ENCODE data around the gene ITGB3BP. TPM values are rescaled to one million over a fixed set of nuclear protein-coding genes. Genes with fewer than 3 reads are reported as not detected.

Gene ITGB3BP
- total RNA-seq, 1 donor from 2014 or later: 12.7 TPM

- Mint-ChIP-seq H3K36me3 (ENCODE audit: unreplicated experiment) (no peaks in the 10 kb centered on the region), H3K27me3 (ENCODE audit: unreplicated experiment) (no peaks in the 10 kb centered on the region), H3K9me3 (ENCODE audit: unreplicated experiment) (no peaks in the 10 kb centered on the region), H3K4me1 (ENCODE audit: low read depth, unreplicated experiment) (peaks cover 3% of the 10 kb centered on the region), H3K27ac (ENCODE audit: unreplicated experiment) (no peak overlapping the region), H3K4me3 (ENCODE audit: unreplicated experiment) (no peak overlapping the region)
- DNase-seq: no peak
- TF ChIP-seq CTCF (IDR thresholded peaks at IDR 0.05; ENCODE audit: partially characterized antibody, unreplicated experiment): no peak
Observed at GRCh38 chr1:63414691-63415365, 108.2 kb downstream of the ITGB3BP start.

GRCh38 chr1:63413394-63413793 lies 109.6 kb downstream of the ITGB3BP start:
- Mint-ChIP-seq H3K9me3 (ENCODE audit: unreplicated experiment) (no peaks in the 10 kb centered on the region), H3K4me3 (ENCODE audit: unreplicated experiment) (no peak overlapping the region), H3K27me3 (ENCODE audit: unreplicated experiment) (no peaks in the 10 kb centered on the region), H3K4me1 (ENCODE audit: low read depth, unreplicated experiment) (peaks cover 3% of the 10 kb centered on the region), H3K36me3 (ENCODE audit: unreplicated experiment) (no peaks in the 10 kb centered on the region), H3K27ac (ENCODE audit: unreplicated experiment) (no peak overlapping the region)
- no peak for DNase-seq
- TF ChIP-seq CTCF (IDR thresholded peaks at IDR 0.05; ENCODE audit: partially characterized antibody, unreplicated experiment): no peak

- no peak overlapping the region for H3K4me3 Mint-ChIP-seq (ENCODE audit: unreplicated experiment)
- peaks cover 3% of the 10 kb centered on the region for H3K4me1 Mint-ChIP-seq (ENCODE audit: low read depth, unreplicated experiment)
- no peaks in the 10 kb centered on the region for H3K9me3 Mint-ChIP-seq (ENCODE audit: unreplicated experiment)
- H3K36me3 Mint-ChIP-seq (ENCODE audit: unreplicated experiment): no peaks in the 10 kb centered on the region
- no peak for DNase-seq
- no peak for TF ChIP-seq CTCF (IDR thresholded peaks at IDR 0.05; ENCODE audit: partially characterized antibody, unreplicated experiment)
- no peak overlapping the region for H3K27ac Mint-ChIP-seq (ENCODE audit: unreplicated experiment)
- H3K27me3 Mint-ChIP-seq (ENCODE audit: unreplicated experiment): no peaks in the 10 kb centered on the region
Observed at GRCh38 chr1:63411066-63411465, 112.0 kb downstream of the ITGB3BP start.

- Mint-ChIP-seq H3K9me3 (ENCODE audit: unreplicated experiment) (no peaks in the 10 kb centered on the region), H3K36me3 (ENCODE audit: unreplicated experiment) (no peaks in the 10 kb centered on the region), H3K27me3 (ENCODE audit: unreplicated experiment) (no peaks in the 10 kb centered on the region), H3K4me1 (ENCODE audit: low read depth, unreplicated experiment) (no peaks in the 10 kb centered on the region), H3K27ac (ENCODE audit: unreplicated experiment) (no peak overlapping the region), H3K4me3 (ENCODE audit: unreplicated experiment) (no peak overlapping the region)
- no peak for DNase-seq
- no peak for TF ChIP-seq CTCF (IDR thresholded peaks at IDR 0.05; ENCODE audit: partially characterized antibody, unreplicated experiment)
Observed at GRCh38 chr1:63408331-63408730, 114.7 kb downstream of the ITGB3BP start.

GRCh38 chr1:63407002-63407401 lies 116.0 kb downstream of the ITGB3BP start:
- Mint-ChIP-seq H3K4me3 (ENCODE audit: unreplicated experiment) (no peak overlapping the region), H3K36me3 (ENCODE audit: unreplicated experiment) (no peaks in the 10 kb centered on the region), H3K4me1 (ENCODE audit: low read depth, unreplicated experiment) (no peaks in the 10 kb centered on the region), H3K27me3 (ENCODE audit: unreplicated experiment) (no peaks in the 10 kb centered on the region), H3K9me3 (ENCODE audit: unreplicated experiment) (no peaks in the 10 kb centered on the region), H3K27ac (ENCODE audit: unreplicated experiment) (no peak overlapping the region)
- no peak for TF ChIP-seq CTCF (IDR thresholded peaks at IDR 0.05; ENCODE audit: partially characterized antibody, unreplicated experiment)
- DNase-seq: no peak
